GM13977 (cell line): ENCODE data around the gene CRISPLD2.

Experiments used
- DNase-seq: peaks from one replicate; pipeline ENCODE4 v3.0.0; 2012; ENCODE audit warnings: low spot score
- in situ Hi-C: fragments of 300-500 bp; cut with MboI; formaldehyde crosslinking; loops from one replicate; pipeline ENCODE4 v1.12.0; 2022; ENCODE audit warnings: low sequenced_read_pairs, low pct_unique_long_range_greater_than_20kb, mixed read lengths, inconsistent platforms; ENCODE audit not compliant: unreplicated experiment
- TF ChIP-seq, protein P1 (sequence below): IDR thresholded peaks from 2 replicates; pipeline ENCODE4 v1.5.1; 2012; ENCODE audit warnings: mild to moderate bottlenecking, control low read depth; ENCODE audit not compliant: insufficient read depth; ENCODE audit errors: extremely low read depth, missing control alignments

CRISPLD2 gene

DNA sequence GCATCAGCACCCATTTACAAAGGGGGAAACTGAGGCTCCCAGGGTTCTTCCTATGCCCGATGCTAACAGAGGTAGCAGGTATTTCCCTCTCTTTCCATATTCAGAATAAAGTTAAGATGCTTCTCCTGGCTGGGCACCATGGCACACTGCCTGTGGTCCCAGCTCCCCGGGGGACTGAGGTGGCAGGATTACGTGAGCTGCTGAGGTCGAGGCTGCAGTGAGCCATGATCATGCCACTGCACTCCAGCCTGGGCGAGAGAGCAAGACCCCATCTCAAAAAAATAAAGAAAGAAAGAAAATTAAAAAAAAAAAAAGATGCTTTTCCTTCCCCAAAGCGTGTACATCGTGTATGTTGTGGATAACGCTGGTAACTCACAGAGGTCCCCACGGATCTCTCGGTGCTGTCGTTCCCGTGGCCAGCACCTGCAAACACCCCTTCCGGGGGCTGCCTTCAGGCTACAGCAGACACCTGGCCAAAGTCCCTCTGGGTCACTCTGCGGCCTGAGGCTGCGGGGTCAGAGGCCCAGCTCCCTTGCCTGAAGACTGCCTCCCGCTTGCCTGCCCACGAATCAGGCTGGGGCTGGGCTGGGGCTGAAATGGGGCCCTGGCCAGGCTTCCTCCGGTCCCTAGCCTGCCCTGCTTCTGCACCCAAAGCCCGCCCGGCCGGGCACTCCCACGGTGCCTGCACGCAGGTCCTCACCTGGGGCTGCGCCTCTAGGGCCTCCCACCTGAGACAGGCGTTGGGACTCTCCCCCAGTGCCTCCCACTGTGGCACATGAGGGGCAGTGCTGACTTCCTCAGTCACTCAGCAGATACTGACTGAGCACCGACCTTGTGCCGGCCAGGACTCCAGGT lies 128.4 kb downstream of the CRISPLD2 start:
- in situ Hi-C loops, result no loop called here
- no peak for DNase-seq
- TF ChIP-seq, protein P1, sequence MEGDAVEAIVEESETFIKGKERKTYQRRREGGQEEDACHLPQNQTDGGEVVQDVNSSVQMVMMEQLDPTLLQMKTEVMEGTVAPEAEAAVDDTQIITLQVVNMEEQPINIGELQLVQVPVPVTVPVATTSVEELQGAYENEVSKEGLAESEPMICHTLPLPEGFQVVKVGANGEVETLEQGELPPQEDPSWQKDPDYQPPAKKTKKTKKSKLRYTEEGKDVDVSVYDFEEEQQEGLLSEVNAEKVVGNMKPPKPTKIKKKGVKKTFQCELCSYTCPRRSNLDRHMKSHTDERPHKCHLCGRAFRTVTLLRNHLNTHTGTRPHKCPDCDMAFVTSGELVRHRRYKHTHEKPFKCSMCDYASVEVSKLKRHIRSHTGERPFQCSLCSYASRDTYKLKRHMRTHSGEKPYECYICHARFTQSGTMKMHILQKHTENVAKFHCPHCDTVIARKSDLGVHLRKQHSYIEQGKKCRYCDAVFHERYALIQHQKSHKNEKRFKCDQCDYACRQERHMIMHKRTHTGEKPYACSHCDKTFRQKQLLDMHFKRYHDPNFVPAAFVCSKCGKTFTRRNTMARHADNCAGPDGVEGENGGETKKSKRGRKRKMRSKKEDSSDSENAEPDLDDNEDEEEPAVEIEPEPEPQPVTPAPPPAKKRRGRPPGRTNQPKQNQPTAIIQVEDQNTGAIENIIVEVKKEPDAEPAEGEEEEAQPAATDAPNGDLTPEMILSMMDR, result no peak

GRCh38 chr16:84948851-84949610 lies 129.2 kb downstream of the CRISPLD2 start:
- in situ Hi-C loops, result no loop called here
- TF ChIP-seq, protein P1, result no peak
- no peak for DNase-seq

DNA sequence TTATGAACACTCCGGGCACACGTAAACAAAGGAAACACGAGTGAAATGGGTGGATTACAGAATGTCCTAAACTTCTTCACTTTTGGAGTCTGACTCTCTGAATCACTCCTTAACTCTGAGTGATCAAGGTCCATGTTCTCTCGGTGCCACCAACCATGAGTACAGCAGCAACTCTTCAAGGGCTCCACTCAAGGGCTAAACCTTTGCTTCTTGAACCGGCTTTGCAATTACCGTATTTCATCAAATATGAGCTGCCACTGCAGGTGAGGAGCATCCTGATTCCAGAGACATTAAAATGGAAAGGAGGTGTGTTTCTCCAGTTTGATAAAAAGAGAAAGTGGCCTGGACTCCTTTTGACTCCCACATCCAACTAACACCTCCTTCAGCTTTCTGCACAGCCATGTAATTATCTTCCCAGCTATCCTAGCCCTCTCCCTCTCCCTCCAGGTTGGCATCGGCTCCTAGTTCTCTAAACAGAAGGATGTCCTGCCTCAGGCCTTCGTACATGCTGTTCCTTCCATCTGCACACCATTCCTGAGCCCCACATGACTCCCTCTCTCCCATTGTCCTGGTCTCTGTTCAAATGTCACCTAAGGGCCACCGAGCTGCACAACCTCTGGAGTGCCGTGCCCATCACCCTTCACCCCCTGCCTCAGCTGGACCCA lies 130.1 kb downstream of the CRISPLD2 start:
- TF ChIP-seq, protein P1, result no peak
- in situ Hi-C loops, result loop anchor here (25.0 kb wide), 2 partner anchors 313 to 438 kb away; partner anchors contain the start of genes KLHL36 and MEAK7

DNA sequence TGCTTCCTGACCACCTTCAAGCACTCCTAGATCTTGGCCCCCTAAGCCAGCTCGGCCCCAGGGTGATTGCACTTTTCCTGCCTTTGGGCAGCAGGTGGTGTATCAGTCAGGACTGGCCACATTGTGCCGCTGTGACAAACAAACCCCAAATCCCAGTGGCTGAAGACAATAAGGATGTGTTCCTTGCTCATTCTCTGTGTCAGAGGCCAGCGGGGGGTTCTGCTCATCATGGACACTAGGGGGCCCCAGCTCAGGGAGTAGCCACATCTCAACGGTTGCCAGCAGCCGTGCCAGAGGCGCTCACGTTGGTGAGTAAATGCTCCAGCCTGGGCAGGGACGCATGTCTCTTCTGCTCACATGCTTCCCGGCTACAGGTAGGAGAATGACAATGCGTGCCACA lies 131.1 kb downstream of the CRISPLD2 start:
- DNase-seq, result no peak
- in situ Hi-C loops, result loop anchor here (25.0 kb wide), 2 partner anchors 314 to 439 kb away; partner anchors contain the start of genes KLHL36 and MEAK7

More for the DNA sequence above, 130.1 kb downstream of the CRISPLD2 start:
- no peak for DNase-seq

GRCh38 chr16:84952335-84953189 lies 132.8 kb downstream of the CRISPLD2 start:
- TF ChIP-seq, protein P1, result peak; percentile 86
- in situ Hi-C loops, result loop anchor here (25.0 kb wide), 2 partner anchors 315 to 440 kb away; partner anchors contain the start of genes KLHL36 and MEAK7
- DNase-seq, result peak; percentile 83

More for the DNA sequence above, 131.1 kb downstream of the CRISPLD2 start:
- TF ChIP-seq, protein P1, result peak; percentile 42
